GM12878 (cell line): Measurements from ENCODE around the gene CLDN19. TPM values are rescaled to one million over a fixed set of nuclear protein-coding genes. Genes with fewer than 3 reads are reported as not detected.

ENCODE experiments used
- ATAC-seq: fragments of 200-7000 bp; cut with Tn5 transposase; 3 replicates; pipeline ENCODE4 v1.9.1; 2020; ENCODE audit warnings: mild to moderate bottlenecking, moderate library complexity
- BruUV-seq: library from RNA; stranded (reverse); fragments of 400-500 nt; replicated peaks from 2 replicates; lab custom pipeline; 2021; lab: Mats Ljungman, UMichigan
- CTCF ChIA-PET: fragments of 300-600 bp; sonication (Branson Sonifier 250); formaldehyde crosslinking; extraction: SDS; loops from one replicate; lab custom pipeline; 2021; ENCODE audit warnings: inconsistent platforms; lab: Yijun Ruan, JAX
- POLR2A ChIA-PET: fragments of 350-600 bp; formaldehyde crosslinking; extraction: SDS; loops from one replicate; lab custom pipeline; 2021; ENCODE audit warnings: inconsistent platforms; lab: Charles Lee
- RAD21 ChIA-PET: fragments of 300-600 bp; sonication (Branson Sonifier 250); formaldehyde crosslinking; loops from one replicate; lab custom pipeline; 2023; ENCODE audit warnings: antibody characterized with exemption; ENCODE audit not compliant: unreplicated experiment; lab: Charles Lee
- SMC1A ChIA-PET: fragments of 300-600 bp; sonication (Branson Sonifier 250); formaldehyde crosslinking; loops from one replicate; lab custom pipeline; 2023; ENCODE audit not compliant: unreplicated experiment, uncharacterized antibody; lab: Charles Lee
- DNase-seq: peaks from one replicate; pipeline ENCODE4 v3.0.0-alpha.2; 2011; ENCODE audit warnings: low read depth, low spot score
- FAIRE-seq: peaks from 3 replicates; lab custom pipeline; 2011; peaks lifted over from hg19 to GRCh38; lab: Jason Lieb, UNC
- H2AFZ ChIP-seq: 2 replicates; pipeline ENCODE4 v1.6.0; 2011; ENCODE audit warnings: low read depth, low read length, control low read depth; ENCODE audit not compliant: control insufficient read depth
- H3K27ac ChIP-seq: 2 replicates; pipeline ENCODE4 v1.5.1; 2011; ENCODE audit warnings: control low read depth; ENCODE audit not compliant: control insufficient read depth, insufficient read depth
- H3K27me3 ChIP-seq, 2 experiments: replicated peaks in 1 of 2; 2 replicates each; pipeline versions ENCODE4 v1.6.0 to v1.6.1; 2011; ENCODE audit warnings: low read length in 1 of 2; ENCODE audit not compliant: control insufficient read depth in 2 of 2, insufficient read depth in 2 of 2
- H3K36me3 ChIP-seq, 2 experiments: 2 replicates each; pipeline ENCODE4 v1.5.1; 2011; ENCODE audit warnings: low read length in 1 of 2; ENCODE audit not compliant: control insufficient read depth in 2 of 2, insufficient read depth in 2 of 2
- H3K4me1 ChIP-seq: 2 replicates; pipeline ENCODE4 v1.6.1; 2011; ENCODE audit warnings: mild to moderate bottlenecking, low read length, moderate library complexity, mixed read lengths; ENCODE audit not compliant: control insufficient read depth, insufficient read depth
- H3K4me2 ChIP-seq: 2 replicates; pipeline ENCODE4 v1.6.0; 2011; ENCODE audit warnings: control low read depth; ENCODE audit not compliant: control insufficient read depth, insufficient read depth
- H3K4me3 ChIP-seq: fragments of 200-600 bp; sonication (generic); 2 replicates; pipeline ENCODE4 v1.5.1; 2016
- H3K79me2 ChIP-seq: 2 replicates; pipeline ENCODE4 v1.6.0; 2011; ENCODE audit warnings: low read length; ENCODE audit not compliant: control insufficient read depth, insufficient read depth
- H3K9ac ChIP-seq: 2 replicates; pipeline ENCODE4 v1.8.0; 2011; ENCODE audit warnings: low read length, control low read depth, mixed read lengths; ENCODE audit not compliant: control insufficient read depth, insufficient read depth
- H3K9me3 ChIP-seq: replicated peaks from 3 replicates; pipeline ENCODE4 v1.5.1; 2011; ENCODE audit warnings: mild to moderate bottlenecking, low read length; ENCODE audit not compliant: control insufficient read depth, insufficient read depth
- H4K20me1 ChIP-seq: 2 replicates; pipeline ENCODE4 v1.6.0; 2011; ENCODE audit not compliant: control insufficient read depth, insufficient read depth
- BCL11A ChIP-seq: IDR thresholded peaks from 2 replicates; pipeline ENCODE4 v1.6.1; 2011; ENCODE audit warnings: low read depth, low read length
- CBFB ChIP-seq: IDR thresholded peaks from 2 replicates; pipeline ENCODE4 v1.6.1; 2016; ENCODE audit warnings: antibody characterized with exemption, low read depth
- CHD4 ChIP-seq: fragments of 200-600 bp; sonication (generic); IDR thresholded peaks from 2 replicates; pipeline ENCODE4 v1.6.1; 2016; ENCODE audit warnings: mild to moderate bottlenecking
- E2F4 ChIP-seq: IDR thresholded peaks from 2 replicates; pipeline ENCODE4 v1.6.1; 2012; ENCODE audit warnings: low read depth, low read length, improper control_type of control experiment
- EGR1 ChIP-seq, 2 experiments: IDR thresholded peaks; 1 replicate in 1 of 2; 2 replicates in 1 of 2; pipeline ENCODE4 v1.6.1; 2011 to 2012; ENCODE audit warnings: low read depth in 2 of 2, low read length in 2 of 2, borderline replicate concordance in 1 of 2, mild to moderate bottlenecking in 1 of 2, moderate library complexity in 1 of 2
- GABPA ChIP-seq: IDR thresholded peaks from 2 replicates; pipeline ENCODE4 v1.6.1; 2014; ENCODE audit warnings: antibody characterized with exemption, low read depth, mild to moderate bottlenecking, inconsistent platforms
- KDM1A ChIP-seq: fragments of 200-600 bp; sonication (generic); IDR thresholded peaks from 2 replicates; pipeline ENCODE4 v1.6.1; 2016; ENCODE audit warnings: borderline replicate concordance
- MTA3 ChIP-seq: IDR thresholded peaks from 2 replicates; pipeline ENCODE4 v1.6.1; 2012; ENCODE audit warnings: low read length, inconsistent platforms, borderline replicate concordance
- NFYA ChIP-seq: IDR thresholded peaks from 2 replicates; pipeline ENCODE4 v1.6.1; 2011; ENCODE audit warnings: low read depth, mild to moderate bottlenecking, low read length, improper control_type of control experiment, borderline replicate concordance
- NR2C1 ChIP-seq: fragments of 450-650 bp; IDR thresholded peaks from 2 replicates; pipeline ENCODE4 v1.6.1; 2017; ENCODE audit warnings: antibody characterized with exemption, mild to moderate bottlenecking, moderate library complexity
- RUNX3 ChIP-seq: IDR thresholded peaks from 2 replicates; pipeline ENCODE4 v1.6.1; 2012; ENCODE audit warnings: low read length, inconsistent platforms
- STAT3 ChIP-seq: IDR thresholded peaks from 2 replicates; pipeline ENCODE4 v1.6.1; 2011; ENCODE audit warnings: low read depth, low read length, improper control_type of control experiment
- TAF1 ChIP-seq: IDR thresholded peaks from 2 replicates; pipeline ENCODE4 v1.6.1; 2011; ENCODE audit warnings: mild to moderate bottlenecking, low read depth, low read length, borderline replicate concordance
- TCF12 ChIP-seq: IDR thresholded peaks from 2 replicates; pipeline ENCODE4 v1.6.1; 2011; ENCODE audit warnings: low read depth, mild to moderate bottlenecking, low read length
- ZBTB11 ChIP-seq: fragments of 450-650 bp; formaldehyde crosslinking; IDR thresholded peaks from 2 replicates; pipeline ENCODE4 v1.5.0; 2022; ENCODE audit warnings: mild to moderate bottlenecking, missing genetic modification characterization
- ZBTB40 ChIP-seq: fragments of 450-650 bp; IDR thresholded peaks from 2 replicates; pipeline ENCODE4 v1.6.1; 2016; ENCODE audit warnings: mild to moderate bottlenecking, moderate library complexity, borderline replicate concordance
- ZNF207 ChIP-seq: fragments of 450-650 bp; IDR thresholded peaks from 2 replicates; pipeline ENCODE4 v1.6.1; 2014; ENCODE audit warnings: antibody characterized with exemption, mild to moderate bottlenecking, borderline replicate concordance
- ZNF217 ChIP-seq: fragments of 450-650 bp; IDR thresholded peaks from 2 replicates; pipeline ENCODE4 v1.6.1; 2017; ENCODE audit warnings: antibody characterized with exemption, mild to moderate bottlenecking
- WGBS: methylation state at CpG from one replicate; pipeline ENCODE4 v1.1.6; 2016; ENCODE audit warnings: low lambda C conversion rate; ENCODE audit not compliant: insufficient replicate concordance, insufficient coverage; ENCODE audit errors: missing lambda C conversion rate; 5-methylcytosine and 5-hydroxymethylcytosine counted together
- in situ Hi-C: fragments of 300-500 bp; cut with MboI; formaldehyde crosslinking; loops from 9 replicates; pipeline ENCODE4 v1.14.3; 2018; ENCODE audit warnings: mixed read lengths
- intact Hi-C: fragments of 100-400 bp; cut with micrococcal nuclease; formaldehyde crosslinking; loops from one replicate; pipeline ENCODE4 v1.14.2; 2022; ENCODE audit not compliant: unreplicated experiment
- polyA plus RNA-seq, 11 experiments: library from polyadenylated mRNA; depleted of rRNA in 4 of 11; unstranded in 6 of 11; stranded (reverse) in 5 of 11; fragments of >200 nt; fragmentation: Nextera tagmentation in 4 of 11; fragmentation: Illumina TruSeq in 1 of 11; extraction: Ambion mirVana in 4 of 11; extraction: Trizol in 1 of 11; gene quantifications; 1 replicate in 1 of 11; 2 replicates in 10 of 11; pipeline versions ENCODE4 v1.2.1 to v1.2.3, GENCODE V29; 2011 to 2016; ENCODE audit warnings: inconsistent platforms in 2 of 11, missing spikeins in 2 of 11, low read depth in 1 of 11
- total RNA-seq, 4 experiments: library from RNA; depleted of rRNA in 3 of 4; stranded (reverse); fragments of >200 nt in 3 of 4; fragmentation: Illumina TruSeq in 1 of 4; extraction: Trizol in 1 of 4; gene quantifications; 2 replicates each; pipeline versions ENCODE4 v1.2.1 to v1.2.3, GENCODE V29; 2013 to 2021

CLDN19 gene
- total and polyA plus RNA-seq, 10 of the 15 experiments (the other 5 are each of a cell fraction or from before 2014, with no cell fraction given), result not detected

GRCh38 chr1:42720868-42721267 lies 19.2 kb downstream of the CLDN19 start:
- ChIA-PET CTCF (interaction anchor here (1.0 kb wide), 1 partner anchor 376 kb away, joined by 3 read pairs; no protein-coding TSS in a partner anchor), RAD21 (no interaction called here), SMC1A (no interaction called here), POLR2A (no interaction called here)
- Histone ChIP-seq H3K27me3 (no peaks in the 10 kb centered on the region), H3K4me1 (no peaks in the 10 kb centered on the region), H3K27ac (no peak overlapping the region), H4K20me1 (no peaks in the 10 kb centered on the region), H3K4me2 (no peak overlapping the region), H3K9ac (no peak overlapping the region), H3K4me3 (no peak overlapping the region), H3K9me3 (no peaks in the 10 kb centered on the region), H3K36me3 (peaks cover 0 to under 1% of the 10 kb centered on the region in 2 experiments; a peak in 1 of 4 replicates), H3K79me2 (no peaks in the 10 kb centered on the region), H2AFZ (no peak overlapping the region)
- ATAC-seq, result no peak
- in situ Hi-C loops, result no loop called here
- 87% methylated on average over 1 of the region's 1 CpG for WGBS
- BruUV-seq, result no TSS peak
- DNase-seq, result no peak
- FAIRE-seq, result no peak
- intact Hi-C loops, result no loop called here
- TF ChIP-seq TCF12 (no peak), EGR1 (IDR thresholded peaks at IDR 0.05; ENCODE audit: borderline replicate concordance in 1 of 2, low read depth in 2 of 2, low read length in 2 of 2) (no peak), ZNF217 (no peak), TAF1 (no peak), NFYA (no peak), MTA3 (no peak), GABPA (no peak), ZBTB11 (no peak), E2F4 (no peak), CHD4 (no peak), BCL11A (no peak), KDM1A (no peak), ZBTB40 (no peak), CBFB (no peak), RUNX3 (no peak), NR2C1 (no peak), STAT3 (no peak), ZNF207 (no peak)
